ENCODE data around the gene LSM11.
A peak's percentile ranks its signal among the peaks of the same experiment; 100 is the strongest.

LSM11 gene

DNA sequence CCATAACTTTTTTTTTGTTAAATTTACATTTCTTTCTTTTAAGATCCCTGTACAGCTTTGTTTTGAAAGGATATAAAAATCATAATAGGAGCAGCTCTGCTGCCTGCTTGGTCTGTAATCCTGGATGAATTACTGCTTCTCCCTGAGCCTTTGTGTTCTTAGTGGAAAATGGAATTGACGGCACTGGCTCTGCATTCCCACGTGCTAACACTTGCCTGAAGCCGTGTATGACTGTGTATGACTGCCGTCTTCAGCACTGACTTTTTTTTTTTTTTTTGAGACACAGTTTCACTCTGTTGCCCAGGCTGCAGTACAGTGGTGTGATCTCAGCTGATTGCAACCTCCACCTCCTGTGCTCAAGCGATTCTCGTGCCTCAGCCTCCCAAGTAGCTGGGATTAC is 7.5 kb upstream of the LSM11 start:
- DNase-seq = no peak

DNA sequence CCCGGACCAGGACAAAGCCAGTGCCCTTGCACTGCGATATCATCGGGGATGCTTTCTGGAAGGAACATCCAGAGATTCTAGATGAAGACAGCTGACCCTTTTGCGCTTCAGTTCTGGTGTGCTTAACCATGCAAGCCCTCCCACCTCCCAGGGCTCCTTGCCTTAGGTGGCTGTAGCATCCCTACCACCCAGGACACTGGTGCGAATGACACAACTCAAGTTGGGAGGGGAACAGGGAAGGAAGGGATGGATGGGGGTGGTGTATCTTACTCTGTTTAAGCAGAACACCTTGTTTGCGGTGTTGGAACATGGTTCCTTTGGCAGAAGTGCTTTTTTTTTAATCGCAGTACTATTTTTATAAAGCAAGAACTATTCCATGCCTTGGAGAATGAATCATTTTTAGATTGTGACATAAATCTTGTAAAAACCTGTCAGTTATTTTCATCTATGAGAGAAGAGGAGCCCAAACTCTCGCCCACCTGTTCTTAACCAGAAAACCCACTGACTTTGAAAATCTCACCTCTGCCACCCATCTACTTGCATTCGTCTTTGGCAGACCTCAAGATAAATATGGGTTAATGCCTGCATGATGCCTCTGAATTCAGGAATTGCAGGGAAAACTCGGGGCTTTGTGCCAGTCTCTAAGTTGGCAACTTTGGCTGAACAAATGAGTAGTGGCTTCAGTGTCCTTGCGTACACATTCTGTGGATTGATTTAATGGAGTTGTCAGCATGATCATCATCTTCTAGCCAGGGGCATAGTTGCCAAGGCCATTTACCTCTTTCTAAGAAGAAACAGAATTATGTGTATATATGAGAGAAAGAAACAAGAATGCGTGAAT is 3.9 kb upstream of the LSM11 start:
- no peak for DNase-seq

DNA sequence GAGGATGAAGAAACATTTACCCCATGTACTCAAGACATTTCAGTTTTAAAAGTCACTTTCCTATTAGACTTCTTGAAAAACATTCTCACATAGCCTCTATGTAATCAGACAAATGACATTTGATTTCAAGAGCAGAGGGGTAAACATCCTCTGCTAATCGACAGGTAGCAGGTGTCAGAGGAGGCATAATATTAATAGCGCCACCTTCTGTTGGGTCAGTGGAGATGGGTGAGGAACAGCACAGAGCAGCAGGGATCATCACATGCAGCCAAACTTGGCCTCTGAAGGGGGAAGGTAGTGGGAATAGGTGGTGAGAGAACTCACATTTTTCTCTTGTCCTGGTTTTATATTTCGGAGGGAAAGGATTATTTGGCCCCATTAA is 3.3 kb upstream of the LSM11 start:
- DNase-seq = peak; percentile 60

DNA sequence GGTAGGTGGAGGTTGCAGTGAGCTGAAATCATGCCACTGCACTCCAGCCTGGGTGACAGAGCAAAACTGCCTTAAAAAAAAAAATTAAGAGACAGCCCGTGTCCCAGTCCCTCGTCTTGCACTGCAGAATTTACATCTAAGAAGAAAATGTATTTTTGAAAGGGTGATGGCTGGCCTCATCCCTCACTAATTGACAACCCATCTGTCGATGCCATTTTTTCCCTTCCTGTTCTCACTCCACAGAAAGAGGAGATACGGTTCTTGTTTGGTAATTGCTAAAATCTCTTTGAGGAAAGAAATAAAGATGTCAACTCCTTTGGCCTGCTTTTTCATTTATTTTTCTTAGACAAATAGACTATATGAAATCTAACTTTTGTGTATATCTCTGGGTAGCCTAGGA is 2.4 kb upstream of the LSM11 start:
- no peak for DNase-seq

DNA sequence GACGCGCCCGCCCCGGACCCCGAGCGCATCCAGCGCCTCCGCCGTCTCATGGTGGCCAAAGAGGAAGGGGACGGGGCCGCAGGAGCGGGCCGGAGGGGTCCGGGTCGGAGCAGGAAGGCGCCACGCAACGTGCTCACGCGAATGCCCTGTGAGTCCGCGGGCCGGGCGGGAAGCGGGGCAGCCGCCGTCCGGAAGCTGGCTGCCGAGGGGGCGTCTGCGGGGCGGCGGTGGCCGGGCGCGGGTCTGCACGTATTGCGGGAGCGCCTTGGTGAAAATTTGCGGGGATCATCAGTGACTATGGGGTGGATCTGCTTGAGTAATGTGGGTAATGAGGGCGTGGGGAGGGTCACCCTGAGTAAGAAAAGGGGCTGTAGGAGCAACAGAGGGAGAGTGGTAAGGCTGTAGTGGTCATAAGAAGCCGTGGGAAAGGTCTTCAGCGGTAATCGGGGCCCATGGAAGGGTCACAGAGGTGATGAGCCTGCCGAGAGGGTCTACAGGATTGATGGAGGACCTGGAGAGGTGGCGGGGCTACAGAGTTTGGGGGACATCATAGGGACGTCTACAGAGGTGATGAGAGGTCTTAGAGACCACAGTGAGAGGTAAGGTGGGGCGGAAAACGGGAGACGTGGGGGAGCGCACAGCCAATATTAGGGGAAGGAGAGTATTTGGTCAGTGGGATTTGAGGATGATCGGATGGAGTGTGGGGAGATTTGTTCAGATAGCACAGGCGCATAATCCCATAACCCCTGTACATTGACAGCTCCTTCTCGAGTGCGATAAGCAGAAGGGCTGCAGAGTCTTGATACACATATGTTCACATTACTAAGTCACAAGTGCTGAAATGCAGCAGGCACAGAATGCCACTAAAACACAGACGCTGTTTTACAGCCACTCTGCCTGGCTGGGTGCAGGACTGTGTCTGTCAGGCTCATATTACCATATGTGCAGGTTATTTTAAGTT is 819 bp downstream of the LSM11 start:
- DNase-seq = peak; percentile 12

DNA sequence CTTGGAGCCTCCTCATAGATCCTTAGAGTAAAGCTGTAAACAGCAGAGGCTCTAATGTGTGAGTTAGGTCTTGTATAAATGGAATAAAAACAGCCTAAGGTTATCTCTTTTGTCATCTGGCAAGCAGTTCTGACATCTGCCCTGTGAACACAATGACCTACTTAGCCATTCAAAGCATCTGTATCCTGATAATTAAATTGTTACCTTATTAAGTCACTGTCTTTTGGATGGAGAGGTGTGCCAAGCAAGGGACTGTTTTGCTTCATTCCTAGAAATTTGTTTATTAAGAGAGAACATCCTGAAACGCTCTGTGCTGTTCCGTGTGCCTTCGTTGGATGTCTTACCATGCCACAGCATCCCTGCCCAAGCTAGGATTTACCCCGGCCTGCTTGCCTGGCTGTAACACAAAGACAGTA is 1.5 kb downstream of the LSM11 start:
- no peak for DNase-seq

DNA sequence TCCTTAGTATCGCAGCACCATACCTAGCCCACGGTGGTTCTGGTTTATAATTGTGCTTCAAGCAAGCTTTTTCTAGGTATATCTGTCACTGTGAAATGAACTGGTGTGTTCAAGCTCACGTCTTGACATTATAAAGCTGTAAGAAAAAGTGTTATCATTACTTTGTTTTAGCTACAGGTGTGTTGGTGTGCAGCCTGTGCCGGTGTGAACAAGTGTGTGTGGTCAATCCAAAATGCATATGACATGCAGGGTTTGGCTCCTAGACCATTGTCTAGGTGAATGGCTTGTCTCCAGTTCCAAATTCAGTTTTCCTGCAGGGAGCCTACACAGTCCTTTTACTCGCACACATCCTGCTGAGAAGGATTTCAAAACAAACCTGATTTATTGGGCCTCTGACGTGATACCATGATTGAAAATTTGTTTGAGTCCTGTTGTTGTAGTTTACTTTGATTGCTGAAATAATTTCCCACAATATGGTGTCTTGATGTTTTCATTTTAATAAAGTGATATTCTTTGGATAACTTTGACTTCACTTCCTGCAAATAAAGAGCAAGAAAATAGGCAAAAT is 3.7 kb downstream of the LSM11 start:
- no peak for DNase-seq

DNA sequence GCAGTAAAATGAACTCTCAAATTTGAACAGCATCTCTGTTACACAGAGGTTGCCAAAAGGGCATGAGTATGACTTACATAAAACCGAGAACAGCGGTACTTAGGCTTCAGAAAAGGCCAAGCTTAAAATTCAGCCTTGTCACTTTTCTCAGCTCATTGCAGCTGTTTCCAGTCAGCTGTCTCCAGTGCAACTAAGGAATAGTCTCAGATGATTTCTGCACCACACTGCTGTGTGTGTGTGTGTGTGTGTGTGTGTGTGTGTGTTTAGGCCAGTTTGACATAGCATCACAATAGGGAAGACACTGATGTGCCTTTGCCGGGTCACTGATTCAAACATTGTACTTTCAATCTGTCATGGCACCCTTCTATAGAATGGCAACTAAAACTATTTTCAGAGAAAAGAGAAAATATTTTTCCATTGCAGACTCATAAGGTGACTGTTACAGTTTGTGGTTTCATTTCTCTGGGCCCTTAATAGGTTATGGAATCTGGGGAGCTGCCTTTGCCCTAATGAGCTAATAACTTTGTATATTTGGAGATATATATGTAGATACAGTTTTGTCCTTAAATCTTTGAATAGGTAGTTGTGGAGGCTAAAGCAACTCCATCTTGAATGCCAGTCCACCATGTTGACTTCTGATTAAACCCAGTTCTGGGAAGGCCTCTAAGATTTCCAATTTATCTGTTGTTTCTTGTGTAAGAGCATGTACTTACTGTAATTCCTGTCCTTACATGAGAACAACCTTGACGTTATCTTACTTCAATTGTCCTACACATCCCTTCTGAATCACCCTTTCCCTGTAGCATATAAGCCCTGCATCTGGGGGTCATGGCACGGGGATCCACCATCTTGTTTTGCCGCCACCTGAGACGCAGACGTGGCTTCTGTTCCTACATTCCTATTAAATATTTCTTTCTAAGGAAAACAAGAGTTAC is 4.5 kb downstream of the LSM11 start:
- DNase-seq = no peak

DNA sequence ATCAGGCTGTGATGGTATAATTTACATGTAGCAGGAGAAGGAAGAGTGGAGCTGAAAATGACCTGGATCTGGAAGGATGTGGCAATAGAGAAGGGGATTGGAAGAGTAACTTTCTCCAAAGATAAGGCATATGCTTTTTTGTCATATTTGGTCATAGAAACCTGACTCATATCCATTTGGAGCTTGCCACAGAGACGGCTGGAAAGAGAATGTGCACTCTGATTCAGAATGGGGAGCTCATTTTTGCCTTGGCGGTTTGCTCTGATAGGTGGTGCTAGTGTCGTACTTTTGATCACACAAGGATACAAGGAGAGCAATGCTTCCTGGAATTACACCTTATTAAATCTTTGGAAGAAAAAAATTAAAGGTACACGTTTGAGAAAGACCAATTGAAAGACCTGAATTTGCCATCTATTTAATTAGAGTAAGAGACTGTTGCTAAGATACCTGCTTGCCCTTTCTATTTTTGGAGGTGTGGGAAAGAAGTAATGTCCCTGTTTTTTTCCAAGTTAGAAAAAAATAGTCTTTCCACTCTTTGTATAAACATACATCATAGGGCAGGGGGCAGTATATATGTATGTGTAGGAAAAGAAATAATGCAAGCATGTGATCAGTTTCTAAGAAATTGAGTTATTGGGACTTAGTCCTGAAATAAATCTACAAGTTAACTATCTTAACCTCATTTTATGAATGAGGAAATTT is 5.4 kb downstream of the LSM11 start:
- no peak for DNase-seq

DNA sequence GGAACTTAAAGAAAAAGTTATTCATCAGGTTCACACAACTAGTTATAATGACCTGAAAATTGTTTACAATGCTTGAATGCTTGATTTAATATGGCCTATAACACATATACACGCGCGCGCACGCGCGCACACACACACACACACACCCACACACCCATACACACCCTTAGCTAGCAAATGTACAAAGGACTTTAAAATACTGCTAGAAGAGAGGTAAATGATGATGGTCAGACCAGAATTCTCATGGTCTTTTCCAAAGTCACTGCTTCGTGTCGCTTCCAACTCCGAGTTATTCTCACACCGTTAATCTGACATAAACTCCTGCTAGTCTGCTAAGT is 5.9 kb downstream of the LSM11 start:
- DNase-seq = no peak

DNA sequence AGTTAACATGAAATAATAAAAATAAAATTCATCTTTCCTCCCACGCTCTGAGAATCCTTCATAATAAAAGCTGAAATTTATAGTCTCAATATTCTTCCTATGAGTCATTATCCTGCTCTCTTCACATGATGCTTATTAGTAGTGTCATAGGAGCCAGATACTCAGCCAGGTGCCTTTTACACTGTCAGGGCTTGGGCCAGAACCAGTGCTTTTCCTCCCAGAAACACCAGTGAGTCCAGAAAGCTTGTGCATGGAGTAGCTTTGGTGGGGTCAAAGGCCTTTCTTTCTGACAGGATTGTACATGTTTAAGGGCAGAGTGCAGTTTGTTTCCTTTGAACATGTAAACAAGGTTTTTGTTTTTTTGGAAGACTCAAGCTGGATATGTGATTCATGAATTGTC is 6.8 kb downstream of the LSM11 start:
- DNase-seq = no peak

DNA sequence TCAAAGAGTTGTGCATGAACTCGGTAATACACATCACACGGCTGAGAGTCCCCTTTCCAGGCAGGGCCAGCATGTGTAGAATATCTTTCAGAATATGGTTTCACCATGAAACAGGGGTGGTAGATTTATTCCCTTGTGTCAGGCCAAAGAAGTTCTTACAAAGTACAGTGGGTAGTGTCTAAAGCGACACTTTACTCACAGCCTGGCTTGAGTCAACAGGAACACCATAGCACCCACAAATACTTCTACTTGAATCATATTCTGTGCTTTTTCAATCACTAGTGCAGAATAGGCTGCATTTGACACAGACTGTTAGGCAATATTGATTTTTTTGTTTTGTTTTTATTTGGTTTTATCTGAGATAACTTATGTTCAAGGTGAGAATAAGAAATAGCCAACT is 12.6 kb downstream of the LSM11 start:
- DNase-seq = no peak

DNA sequence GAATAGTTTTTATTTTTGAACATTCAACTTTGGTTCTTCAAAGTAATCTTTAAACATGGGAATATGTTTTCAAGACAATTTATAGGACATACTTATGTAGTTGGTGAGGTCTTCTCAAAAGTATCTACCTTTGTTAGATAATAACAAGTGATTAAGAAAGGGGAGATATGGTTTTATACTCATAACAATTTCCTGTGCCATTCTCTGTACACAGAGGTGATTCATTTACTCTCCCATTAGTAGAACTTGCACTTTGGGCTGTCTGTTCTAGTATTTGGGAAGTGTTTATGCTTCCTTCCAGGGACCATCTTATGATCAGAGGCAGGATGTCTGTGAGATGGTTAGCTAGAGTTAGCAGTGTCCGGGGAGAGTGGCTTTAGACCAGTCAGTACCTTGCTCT is 15.2 kb downstream of the LSM11 start:
- DNase-seq = no peak

DNA sequence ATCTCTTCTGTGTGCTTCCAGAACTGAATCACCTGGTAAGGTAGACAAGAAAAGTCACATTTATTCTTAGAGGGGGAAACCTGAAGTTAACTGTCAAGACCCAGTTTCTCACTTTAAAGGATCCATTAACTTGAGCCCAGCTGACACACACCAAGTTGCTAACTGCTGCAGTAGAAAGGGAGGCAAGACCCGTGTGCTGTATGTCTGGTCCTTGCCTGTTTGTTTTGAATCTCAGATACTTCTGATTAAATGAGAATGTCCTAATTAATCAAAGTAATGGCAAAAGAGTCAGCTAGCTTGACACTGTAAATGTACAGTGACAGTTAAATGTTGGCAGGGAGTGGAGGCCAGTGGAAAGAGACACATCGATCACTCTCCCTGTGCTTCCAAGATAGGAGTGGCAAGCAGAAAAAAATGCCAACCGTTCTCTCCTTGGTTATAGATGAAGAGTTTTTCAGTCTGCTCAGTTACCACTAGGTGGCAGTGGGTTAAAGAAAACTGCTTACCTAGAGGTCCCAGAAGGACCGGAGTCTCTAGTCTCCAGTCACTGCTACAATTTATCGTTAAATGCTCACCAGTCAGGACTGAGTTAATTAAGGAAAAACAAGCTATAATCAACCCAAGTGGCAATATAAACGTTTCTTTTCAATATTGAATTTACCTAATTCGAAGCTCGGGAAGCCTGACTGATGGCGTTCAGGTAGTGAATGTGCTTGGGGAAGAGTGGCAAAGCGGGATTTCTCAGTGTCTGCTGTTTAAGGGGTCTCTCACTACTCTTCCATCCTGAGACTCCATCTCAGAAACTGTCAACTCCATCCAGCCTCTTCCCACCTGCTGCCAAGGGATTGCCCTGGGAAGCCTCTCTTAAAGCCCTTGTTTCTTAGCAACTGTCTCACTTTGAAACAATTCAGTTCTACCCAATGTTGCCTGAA is 18.4 kb downstream of the LSM11 start:
- peak; percentile 48 for DNase-seq

DNA sequence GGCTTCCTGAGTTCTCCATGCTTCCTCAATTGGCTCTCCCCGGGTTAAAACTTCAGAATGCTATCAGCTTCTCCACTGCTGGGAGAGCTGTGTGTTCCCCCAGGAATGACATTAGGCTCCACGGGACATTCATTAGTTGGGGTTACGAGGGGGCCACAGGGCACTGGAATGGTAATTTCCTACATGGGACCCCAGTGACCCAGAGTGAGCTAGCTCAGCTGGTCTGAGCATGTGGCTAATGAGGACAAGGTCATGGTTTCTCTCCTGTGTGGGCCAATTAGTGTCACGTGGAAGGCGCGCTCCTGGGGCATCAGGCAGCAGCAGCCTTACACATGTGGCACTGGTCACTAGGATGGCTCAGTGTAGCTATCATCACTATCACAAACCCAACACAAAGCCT is 21.0 kb downstream of the LSM11 start:
- no peak for DNase-seq

DNA sequence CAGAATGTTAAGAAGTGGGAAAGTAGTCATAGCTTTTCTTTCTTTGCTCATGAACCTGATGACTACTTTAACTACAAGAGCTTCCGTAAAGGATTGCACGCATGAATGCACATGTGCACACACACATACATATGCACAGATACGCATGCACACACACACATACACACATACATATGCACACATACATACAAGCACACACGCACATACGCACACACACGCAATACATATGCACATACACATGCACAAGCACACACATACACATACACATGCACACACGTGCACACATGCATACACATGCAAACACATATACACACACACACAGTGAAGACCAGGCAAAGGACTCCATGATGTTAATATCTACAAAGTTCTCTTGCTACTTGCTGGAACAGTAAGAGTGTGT is 22.9 kb downstream of the LSM11 start:
- no peak for DNase-seq

DNA sequence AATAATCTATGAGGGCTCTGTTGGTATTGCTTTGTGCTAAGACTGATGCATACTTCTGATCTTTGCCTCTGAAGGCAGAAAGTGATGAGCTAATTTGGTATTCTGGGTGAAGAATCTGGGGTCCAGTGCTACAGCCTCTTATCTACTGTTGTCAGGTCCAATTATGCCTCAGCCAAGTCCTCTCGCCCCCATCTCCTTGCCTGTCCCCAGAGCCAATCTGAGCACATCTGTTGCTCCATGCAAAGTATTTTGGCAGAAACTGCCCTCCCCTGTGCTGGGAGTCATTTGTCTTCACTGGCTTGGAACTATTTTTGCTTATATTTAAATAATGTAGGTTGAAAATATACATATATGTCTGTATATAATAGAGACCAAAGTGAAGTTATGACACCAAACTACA is 23.4 kb downstream of the LSM11 start:
- DNase-seq = no peak

DNA sequence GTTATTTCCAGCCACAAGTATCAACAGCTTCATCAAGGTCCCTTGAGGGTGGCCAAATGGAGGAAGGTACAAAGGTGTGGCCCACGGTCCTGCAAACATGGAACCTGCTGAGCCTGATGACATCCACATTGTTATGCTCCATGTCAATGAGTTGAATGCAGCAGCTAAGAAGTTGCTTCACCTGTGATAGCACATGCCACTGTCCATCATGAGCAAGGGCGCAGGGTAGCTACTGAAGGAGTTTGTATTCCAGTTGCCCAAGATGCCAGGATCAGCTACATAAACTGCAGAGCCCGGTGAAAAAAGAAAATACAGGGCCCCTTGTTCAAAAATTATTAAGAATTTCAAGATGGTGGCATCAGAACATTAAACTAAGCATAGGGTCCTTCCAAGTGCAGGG is 24.2 kb downstream of the LSM11 start:
- DNase-seq = no peak

DNA sequence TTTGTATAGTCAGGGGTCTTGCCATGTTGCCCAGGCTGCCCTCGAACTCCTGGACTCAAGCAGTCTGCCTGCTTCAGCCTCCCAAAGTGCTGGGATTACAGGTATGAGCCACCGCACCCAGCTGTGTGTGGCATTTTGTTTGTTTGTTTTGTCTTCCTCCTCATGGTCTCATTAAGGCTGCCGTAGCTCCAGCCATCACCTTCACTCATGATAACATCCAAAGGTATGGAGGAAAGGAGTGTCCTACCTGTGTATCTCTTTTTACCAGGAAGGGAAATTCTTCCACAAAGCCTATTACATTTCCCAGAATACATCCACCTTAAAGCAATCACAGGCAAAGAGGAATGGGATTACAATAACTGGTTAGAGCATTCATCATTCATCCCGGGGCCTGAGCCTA is 27.2 kb downstream of the LSM11 start:
- no peak for DNase-seq

DNA sequence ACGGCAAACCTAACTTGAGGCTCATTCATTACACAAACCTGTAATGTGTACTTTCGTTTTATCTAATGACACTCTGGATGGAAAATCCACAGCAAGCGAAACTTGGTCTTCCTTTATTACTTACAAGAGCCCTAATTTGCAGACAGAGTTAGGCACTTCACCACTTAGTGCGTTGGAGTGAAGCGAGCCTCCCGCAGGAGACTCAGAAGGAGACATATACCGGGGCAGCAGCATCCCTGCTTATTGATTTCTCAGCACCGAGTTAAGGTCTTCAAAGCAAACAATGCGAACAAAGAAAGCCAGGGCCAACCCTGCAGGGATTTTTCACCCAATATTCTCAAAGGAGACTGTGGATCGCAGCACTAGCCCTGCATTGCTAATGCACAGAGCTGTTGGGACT is 28.6 kb downstream of the LSM11 start:
- no peak for DNase-seq

All from CD4-positive, alpha-beta T cell treated with Interleukin-21 for 1 hour (primary cell).